Activated naive CD4-positive, alpha-beta T cell treated with Interleukin-2 at 50 U/mL for 16 hours (primary cell): Measurements from ENCODE around the gene HPSE.
A peak's percentile ranks its signal among the peaks of the same experiment; 100 is the strongest.
"Not testable (repeated sequence)": the region's sequence is repeated elsewhere in the genome, so short reads cannot be mapped to it uniquely, and the experiment has no call there.

Experiments used
- DNase-seq: peaks from one replicate; pipeline ENCODE4 v3.0.0-alpha.2; 2020

The HPSE gene

DNA sequence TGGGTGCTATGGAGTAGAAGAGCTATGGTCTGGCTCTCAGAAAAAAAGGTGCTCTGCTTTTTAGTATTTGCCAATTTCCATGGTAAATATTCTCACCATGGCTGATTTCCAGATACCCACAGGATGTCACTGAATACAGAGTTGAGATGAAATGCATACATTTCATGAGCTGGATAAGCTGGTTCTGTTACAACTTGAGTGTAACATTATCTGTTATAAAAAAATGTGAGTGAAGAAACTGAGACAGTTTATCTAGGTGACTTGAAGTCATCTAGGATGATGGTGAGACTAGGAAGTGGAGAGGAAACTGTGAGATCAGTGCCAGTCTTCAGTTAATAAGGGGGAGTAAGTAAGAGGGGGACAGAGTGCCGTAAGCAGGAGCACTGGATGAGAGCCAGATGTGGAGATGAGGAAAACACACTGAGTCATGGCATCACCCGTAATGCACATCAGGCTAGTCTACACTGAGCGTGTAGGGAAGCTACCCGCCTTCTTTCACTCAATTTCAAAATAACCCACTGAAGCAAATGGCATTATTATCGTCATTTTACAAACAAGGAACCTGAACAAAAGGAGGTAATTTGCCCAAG, 5.0 kb downstream of the HPSE start:
- no peak for DNase-seq

DNA sequence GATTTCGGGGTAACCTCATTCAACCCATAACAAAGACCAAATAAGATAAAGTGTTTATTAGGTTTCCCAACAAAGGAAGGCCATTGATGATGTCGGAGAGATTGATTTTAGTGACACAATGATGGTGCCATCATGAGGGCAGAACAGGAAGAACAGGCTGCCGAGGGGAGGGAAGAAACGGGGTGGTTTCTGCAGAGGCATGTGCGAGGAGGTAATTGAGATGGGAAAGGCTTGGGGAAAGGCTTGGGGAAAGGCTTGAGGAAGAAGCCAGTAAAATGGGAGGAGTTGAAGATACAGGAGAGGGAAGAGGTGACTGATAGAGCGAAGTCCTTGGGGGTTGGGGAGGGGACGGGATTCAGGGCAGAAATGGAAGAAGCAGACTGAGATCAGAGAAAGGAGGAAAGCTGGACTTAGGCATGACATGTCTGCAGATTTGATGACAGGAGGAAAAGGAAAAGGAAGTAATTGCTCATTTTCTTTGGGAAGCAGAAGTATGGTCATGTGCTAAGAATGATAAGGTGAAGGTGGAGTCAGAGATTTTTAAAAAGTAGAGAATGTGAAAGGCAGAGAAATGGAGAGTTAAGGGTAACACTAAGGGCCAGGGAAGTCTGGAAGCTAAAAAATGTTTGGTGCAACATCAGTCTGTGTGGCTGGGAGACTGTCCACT, 6.0 kb downstream of the HPSE start:
- DNase-seq = no peak

DNA sequence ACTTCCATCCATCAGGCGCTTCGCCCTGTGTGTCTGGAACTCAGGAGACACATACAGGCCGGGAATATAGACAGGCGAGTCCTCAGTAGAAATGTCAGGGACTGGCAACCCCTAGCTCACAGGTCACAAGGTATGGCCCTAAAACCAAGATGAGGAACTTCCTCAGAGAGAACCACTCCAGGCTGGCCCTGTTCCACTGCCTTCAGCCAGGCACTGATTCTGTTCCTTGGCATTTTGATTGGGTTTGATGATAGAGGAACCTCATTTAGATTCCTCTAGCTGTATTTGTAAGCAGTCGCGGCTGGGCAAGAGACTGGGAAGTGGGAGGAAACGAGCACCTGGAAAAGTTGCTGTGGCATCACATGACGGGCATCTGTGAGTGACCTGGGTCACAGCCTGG, 8.1 kb downstream of the HPSE start:
- DNase-seq = no peak

DNA sequence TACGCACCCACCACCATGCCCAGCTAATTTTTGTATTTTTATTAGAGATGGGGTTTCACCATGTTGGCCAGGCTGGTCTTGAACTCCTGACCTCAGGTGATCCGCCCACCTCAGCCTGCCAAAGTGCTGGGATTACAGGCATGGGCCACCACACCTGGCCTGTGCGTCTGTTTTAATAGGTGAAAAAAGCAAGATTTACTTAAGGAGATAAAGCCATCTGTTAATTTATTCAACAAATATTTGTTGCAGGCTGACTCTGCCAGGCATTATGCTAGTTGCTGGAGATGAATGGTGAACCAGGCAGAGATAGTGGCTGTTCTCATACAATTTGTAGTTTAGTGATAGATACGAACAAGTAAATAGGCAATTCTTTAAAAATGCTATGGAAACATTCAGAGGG, 9.3 kb downstream of the HPSE start:
- not testable (repeated sequence) for DNase-seq

DNA sequence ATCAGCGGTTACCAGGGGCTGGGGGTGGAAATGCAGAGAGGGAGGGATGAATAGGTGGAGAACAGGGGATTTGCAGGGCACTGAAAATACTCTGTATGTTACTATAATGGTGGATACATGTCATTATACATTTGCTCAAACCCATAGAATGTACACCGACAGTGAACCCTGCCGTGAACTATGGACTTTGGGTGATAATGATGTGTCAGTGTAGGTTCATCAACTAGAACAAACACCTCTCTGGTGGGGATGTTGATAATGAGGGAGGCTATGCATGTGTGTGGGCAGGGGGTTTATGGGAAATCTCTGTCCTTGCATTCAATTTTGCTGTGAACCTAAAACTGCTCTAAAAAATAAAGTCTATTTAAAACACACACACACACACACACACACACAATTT, 11.5 kb downstream of the HPSE start:
- no peak for DNase-seq

DNA sequence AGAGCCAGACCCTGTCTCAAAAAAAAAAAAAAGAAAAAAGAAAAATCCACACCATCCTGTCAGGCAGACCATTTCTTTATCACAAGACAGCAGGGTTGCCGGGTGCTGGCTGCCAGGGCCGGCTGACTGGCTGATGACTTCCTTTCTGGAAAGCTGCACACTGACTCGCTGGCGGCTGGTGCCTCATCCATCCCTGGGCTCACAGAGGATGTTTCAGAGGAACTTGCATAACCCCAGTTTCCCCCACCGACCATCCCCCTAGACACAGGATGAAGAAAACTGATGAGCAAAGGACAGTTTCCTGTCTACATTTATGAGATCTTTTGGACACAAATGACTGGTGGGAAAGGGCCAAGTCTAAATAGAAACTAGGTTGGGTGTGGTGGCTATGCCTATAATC, 14.1 kb downstream of the HPSE start:
- DNase-seq = no peak

DNA sequence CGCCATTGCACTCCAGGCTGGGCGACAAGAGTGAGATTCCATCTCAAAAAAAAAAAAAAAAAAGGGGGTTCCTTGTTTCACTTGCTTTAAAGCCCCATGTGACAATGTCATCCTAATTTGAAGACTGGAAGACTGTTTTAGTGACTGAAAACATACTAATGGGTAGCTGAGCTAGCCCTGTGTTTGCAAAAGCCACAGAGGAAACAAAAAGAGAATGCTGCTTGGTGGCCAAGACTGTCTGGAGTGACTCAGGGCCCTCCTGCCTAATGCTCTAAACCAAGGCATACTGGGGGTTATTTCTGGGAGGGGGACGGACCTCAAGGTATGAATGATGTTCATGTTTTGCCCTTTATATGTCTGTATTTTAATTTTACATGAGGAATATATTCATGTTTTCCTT, 16.0 kb downstream of the HPSE start:
- DNase-seq = no peak

DNA sequence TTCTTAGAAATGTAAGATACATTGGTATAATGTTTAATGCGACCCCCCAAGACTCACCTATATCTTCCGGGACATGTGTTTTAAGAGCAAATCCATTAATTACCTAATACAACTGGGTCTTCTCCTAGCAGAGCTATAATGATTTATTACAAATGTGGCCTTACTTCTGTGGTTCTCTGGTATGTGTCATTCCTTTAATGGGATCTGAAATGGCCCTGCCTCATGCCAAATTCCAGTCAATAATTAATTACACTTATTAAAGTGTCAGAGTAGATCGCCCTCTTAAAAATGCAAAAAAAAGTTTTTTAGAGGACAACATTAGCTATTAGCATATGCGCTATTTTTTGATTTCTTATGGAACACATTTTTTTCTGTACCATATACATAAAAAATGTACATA, 17.0 kb downstream of the HPSE start:
- no peak for DNase-seq

DNA sequence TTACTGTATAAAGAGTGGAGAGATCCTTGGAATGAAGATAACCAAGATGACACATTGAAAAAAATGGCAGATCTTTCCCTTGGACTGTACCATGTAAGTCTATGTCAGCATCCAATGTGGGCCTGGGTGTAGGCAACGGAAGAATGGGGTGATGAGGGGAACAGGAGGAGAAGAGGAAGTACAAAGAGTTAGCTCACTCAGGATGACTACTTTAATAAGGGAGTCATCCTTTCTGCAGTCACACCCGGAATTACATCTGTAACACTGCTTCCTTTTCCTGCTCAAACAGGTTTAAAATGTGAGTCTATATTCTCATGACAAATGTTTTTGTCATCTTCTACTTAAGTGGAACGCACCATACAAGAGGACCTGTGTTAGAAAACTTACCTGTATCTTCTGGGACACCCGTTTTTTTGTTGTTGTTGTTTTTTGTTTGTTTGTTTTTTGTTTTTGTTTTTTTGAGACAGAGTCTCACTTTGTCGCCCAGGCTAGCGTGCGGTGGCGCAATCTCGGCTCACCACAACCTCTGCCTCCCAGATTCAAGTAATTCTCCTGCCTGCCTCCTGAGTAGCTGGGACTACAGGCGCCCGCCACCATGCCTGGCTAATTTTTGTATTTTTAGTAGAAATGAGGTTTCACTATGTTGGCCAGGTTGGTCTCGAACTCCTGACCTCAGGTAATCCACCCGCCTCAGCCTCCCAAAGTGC, 18.0 kb downstream of the HPSE start:
- no peak for DNase-seq

DNA sequence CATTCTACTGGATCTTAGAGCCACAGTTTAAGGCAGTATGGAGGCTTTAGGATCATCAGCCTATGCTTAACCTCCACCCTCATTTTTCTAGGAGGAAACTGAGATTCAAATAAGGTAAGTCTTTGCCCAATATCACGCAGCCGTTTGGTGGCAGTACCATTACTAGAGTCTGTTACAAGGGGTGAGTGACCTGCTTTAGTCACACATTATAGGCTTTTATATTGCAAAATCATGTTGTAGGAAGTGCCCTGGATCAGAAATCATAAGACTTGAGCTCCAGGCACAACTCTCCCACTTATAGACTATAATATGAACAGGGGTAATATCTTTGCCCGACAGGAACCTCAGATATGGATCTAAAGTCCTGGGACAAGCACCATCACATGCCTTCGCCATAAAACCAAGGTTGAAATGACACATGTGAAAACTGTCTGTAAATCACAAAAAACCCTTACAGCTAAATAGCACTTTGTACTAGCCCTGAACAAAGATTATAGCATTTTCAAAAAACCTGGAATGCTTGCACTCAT, 19.2 kb downstream of the HPSE start:
- DNase-seq = no peak

DNA sequence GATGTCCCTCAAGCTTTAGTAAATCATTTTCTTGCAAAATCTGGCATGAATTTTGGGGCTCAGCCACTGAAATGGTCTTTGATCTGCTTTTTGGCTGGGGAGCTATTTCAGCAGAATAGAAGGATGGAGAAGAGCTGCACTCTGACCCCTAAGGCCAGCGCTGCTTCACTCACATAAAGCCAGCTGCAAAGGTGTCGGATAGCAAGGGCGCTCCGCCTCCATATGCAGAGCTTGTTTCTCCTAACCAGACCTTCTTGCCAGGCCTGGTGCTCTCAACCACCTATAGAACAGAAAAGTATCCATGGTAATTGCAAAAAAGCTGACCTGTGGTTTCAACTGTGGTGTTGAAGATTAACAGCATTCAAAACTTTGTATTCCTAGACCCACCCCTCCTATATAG, 26.0 kb downstream of the HPSE start:
- DNase-seq = no peak

DNA sequence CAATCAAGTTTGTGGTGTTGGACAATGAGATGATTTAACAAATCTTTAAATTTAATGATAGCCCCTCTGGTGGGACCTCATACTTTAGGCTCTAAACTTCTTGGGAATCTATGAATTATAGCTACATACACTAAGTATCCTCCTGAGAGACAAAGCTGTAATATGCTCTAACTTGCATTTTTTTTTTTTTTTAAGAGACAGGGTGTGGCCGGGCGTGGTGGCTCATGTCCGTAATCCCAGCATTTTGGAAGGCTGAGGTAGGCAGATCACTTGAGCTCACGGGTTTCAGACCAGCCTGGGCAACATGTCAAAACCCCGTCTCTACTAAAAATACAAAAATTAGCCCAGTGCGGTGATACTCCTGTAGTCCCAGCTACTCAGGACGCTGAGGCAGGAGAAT, 26.7 kb downstream of the HPSE start:
- DNase-seq = no peak

DNA sequence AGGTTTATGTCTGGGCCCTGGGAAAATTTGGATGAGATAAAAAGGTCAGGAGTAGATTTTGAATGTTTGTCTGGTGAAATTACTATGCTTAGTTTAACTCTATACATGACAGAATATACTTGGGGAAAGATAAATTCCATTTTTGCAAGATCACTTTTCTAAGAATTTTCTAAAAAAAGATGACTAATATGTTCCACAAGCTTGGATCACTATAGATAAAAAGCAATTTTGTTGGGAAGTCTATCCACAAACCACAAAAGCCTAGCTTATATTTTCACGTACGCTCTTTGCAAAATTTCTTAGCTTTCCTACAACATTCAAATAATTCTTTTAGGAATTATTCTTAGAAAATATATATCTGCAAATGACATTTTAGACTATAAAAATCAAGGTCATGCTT, 29.5 kb downstream of the HPSE start:
- DNase-seq = no peak

DNA sequence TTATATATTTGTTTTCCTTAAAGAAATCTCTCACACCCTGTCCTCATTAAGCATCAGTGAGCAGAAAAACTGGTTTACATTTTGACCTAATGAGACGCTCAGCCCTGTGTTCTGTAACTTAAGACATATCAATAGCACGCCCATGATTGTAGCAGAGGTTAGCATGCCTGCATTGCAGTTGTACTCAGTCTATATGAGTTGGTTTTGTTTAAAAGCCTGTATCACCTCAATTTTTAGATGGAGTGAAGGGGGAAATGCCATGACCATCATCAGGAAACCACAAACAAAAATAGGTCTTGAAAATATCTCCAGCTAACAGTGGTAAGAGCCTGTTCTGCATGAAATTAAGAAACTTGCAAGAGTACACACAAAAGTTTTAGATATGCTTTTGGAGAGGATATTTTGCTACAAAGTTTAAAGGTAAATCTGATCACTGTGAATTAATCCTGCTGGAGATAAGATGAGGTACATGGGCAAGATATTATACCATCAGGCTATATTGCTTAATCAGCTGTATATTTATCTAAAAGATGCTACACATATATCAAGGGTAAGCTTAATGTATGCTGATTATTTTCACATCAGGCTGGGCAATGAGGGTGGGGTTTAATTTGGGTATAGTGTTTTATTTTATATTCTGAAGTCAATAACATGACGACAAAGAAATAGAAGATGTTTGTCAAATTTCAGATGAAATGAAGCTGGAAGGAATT, 36.9 kb downstream of the HPSE start:
- DNase-seq = no peak

DNA sequence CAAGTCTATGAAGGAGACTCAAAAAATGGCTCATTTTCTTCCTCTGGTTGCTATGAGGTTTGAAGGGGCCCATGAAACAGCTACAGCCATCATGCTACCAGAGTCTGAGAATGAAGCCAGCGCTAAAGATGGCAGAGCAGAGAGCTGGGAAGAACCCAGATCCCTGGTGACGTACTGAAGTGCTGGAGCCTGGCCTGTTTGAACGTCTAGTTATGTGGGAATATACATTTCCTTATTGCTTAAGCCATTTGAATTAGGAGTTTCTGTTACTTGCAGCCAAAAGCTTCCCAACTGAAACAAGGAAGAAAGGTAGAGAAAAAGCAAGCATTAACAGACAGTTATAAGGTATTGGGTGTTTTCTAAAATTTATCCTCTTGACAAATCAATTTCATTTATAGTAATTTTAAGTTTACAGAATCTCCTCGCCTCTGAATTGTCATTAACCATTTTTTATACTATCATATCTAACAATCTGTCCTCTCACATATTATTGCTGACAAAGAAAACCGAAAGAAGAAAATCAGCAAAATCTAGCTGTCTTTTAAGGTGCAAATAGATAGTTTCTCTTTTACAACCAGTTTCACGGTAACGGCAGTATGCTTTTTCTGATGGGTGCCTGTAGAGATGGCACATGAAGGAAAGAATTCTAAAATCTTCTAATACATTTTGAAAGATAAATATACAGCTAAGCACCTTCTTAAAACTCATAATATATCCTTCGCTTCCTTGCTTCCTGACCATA, 41.2 kb downstream of the HPSE start:
- no peak for DNase-seq

DNA sequence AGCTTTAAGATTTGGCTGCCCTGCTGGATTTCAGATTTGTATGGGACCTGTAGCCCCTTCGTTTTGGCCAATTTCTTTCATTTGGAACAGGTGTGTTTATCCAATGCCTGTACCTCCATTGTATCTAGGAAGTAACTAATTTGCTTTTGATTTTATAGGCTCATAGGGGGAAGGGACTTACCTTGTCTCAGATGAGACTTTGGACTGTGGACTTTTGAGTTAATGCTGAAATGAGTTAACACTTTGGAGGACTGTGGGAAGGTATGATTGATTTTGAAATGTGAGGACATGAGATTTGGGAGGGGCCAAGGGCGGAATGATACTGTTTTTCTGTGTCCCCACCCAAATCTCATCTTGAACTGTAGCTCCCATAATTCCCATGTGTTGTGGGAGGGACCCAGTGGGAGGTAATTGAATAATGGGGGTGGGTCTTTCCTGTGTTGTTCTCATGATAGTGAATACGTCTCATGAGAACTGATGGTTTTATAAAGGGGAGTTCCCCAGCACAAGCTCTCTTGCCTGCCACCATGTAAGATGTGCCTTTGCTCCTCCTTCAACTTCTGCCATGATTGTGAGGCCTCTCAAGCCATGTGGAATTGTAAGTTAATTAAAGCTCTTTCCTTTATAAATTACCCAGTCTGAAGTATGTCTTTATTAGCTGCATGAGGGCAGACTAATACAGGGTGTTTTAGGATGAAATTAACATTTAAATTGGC, 44.4 kb downstream of the HPSE start:
- not testable (repeated sequence) for DNase-seq

DNA sequence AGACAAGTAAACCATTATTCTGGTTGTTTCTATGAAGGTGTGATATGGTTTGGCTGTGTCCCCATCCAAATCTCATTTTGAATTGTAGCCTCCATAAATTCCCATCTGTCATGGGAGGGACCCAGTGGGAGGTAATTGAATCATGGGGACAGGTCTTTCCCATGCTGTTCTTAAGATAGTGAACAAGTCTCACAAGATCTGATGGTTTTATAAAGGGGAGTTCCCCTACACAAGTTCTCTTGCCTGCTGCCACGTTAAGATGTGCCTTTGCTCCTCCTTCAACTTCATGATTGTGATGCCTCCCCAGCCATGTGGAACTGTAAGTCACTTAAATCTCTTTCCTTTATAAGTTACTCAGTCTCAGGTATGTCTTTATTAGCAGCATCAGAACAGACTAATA, 46.3 kb downstream of the HPSE start:
- DNase-seq = not testable (repeated sequence)

DNA sequence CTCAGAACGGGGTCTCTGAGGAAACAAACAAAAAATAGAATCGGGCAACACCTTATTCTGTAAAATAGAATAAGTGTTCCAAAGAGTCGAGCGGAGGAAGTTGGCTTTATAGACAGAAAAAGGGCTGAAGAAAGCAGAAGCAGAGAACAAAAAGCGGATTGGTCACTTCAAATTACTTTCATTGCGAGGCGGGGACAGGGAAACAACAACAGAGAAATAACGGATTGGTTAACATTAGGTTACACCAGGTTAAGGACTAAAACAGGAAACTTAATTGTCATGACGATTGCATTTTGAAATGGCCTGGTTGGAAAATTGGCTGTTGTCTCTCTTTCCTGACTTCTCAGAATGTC, 49.6 kb downstream of the HPSE start:
- no peak for DNase-seq

DNA sequence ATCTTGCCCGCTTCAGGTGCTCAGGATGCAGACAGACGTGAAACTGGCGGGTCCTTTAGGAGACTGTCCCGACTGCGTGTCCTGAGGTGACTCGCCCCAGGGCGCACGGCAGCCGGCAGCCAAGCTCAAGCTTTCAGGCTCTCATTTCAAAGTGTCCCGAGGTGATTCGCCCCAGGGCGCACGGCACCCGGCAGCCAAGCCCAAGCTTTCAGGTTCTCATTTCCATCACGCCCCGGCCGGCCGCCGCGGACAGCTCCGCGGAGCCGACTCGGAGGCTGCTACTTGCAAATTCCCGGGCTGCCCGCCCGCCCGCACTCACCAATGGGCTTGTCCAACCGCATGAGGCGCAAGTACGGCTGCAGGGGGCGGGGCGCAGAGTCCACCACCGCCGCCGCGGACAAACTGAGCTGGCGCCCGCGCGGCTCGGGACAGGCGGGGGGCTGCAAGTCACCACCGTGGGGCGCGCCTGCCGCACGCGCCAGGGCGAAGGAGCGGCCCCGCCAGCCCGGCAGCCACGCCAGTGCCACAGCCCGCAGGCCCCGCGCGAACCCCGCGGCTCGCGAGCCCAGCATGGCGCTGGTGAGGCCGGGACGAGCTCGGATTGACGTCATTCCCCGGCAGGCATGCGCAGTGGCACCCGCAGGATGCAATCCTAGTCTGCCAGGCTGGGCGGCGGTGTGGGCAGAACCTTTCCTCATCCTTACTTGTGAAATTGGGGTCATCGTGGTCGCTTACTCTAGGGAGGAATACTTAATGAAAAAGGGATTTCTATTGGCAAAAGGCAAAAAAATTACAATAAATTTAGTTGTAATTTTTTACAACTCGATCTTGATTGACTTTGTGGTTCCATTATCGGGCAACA, 50.2 kb downstream of the HPSE start, which contains the start of gene COQ2:
Gene COQ2, minus strand, starts transcription at position 606 of the 862 bp plus-strand sequence. Its CDS starts 34 bp downstream, at position 572.
- peak; percentile 94 for DNase-seq

DNA sequence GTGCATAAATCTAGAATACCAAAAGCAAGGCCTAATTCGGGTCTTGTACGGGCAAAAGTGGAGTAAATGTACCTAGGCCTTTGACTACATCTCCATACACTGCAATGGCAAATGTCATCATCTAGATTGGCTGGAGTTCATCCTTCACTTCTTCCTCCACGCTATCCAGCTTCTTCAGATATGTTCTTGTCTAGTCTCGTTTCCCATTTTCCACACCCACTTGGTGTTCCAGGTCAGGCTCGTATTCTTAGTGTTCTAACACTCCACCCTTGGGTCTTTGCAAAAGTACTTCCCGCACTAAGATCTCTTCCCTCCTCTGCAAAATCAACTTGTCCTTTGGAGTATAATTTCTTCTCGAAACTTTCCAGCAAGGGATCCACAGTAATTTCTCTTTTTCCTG, 51.5 kb downstream of the HPSE start:
- DNase-seq = no peak

DNA sequence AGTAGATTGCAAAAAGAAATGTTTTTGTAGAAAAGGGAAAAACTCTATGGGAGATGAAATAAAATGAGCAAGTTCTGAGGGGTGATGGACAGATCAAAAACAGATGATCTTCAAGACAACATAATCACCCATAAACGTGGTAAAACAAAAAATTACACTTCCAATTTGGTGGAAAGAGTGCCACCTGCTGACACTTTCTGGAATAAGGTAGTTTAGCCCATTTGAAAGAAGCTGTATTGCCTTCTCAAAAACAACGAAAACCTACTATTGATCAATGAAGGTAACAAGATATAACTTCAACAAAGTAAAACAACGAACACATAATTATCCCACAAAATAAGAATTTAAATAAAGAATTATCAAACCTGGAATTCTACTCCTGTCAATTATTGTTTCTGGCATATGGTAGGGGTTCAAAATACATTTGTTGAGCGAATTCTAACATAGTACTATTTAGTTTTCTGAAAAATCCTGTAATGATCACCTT, 52.6 kb downstream of the HPSE start:
- peak; percentile 45 for DNase-seq
